ENCODE data around the gene CDH4. TPM values are rescaled to one million over a fixed set of nuclear protein-coding genes. Genes with fewer than 3 reads are reported as not detected.

CDH4 gene
- total RNA-seq, 2 donors from 2014 or later, result not detected

- Histone ChIP-seq H3K27me3 (replicated peaks; ENCODE audit: insufficient read depth) (no peaks in the 10 kb centered on the region), H3K36me3 (no peaks in the 10 kb centered on the region), H3K4me1 (ENCODE audit: control insufficient read depth in 1 of 2, low read depth in 2 of 2) (no peaks in the 10 kb centered on the region), H3K27ac (no peak overlapping the region), H3K4me3 (no peak overlapping the region), H3K9me3 (no peaks in the 10 kb centered on the region)
- TF ChIP-seq CTCF (IDR thresholded peaks at IDR 0.05), result no peak
- DNase-seq (ENCODE audit: low spot score) (no peak), ATAC-seq (ENCODE audit: insufficient number of reproducible peaks, low FRiP score, low read depth) (no peak)
These were observed 47.6 kb downstream of the CDH4 start for GRCh38 chr20:61299618-61300017.

- H3K4me1 ChIP-seq (ENCODE audit: control insufficient read depth in 1 of 2, low read depth in 2 of 2), result no peaks in the 10 kb centered on the region
- H3K36me3 ChIP-seq, result no peaks in the 10 kb centered on the region
- DNase-seq (ENCODE audit: low spot score) (no peak), ATAC-seq (ENCODE audit: insufficient number of reproducible peaks, low FRiP score, low read depth) (no peak)
- no peak overlapping the region for H3K4me3 ChIP-seq
- no peaks in the 10 kb centered on the region for H3K27me3 ChIP-seq (replicated peaks; ENCODE audit: insufficient read depth)
- no peaks in the 10 kb centered on the region for H3K9me3 ChIP-seq
- TF ChIP-seq CTCF (IDR thresholded peaks at IDR 0.05), result no peak
- H3K27ac ChIP-seq, result no peak overlapping the region
These were observed 48.2 kb downstream of the CDH4 start for GRCh38 chr20:61300293-61300692.

- ATAC-seq (ENCODE audit: insufficient number of reproducible peaks, low FRiP score, low read depth), result no peak
- Histone ChIP-seq H3K4me1 (ENCODE audit: control insufficient read depth in 1 of 2, low read depth in 2 of 2) (no peaks in the 10 kb centered on the region), H3K9me3 (no peaks in the 10 kb centered on the region), H3K4me3 (no peak overlapping the region), H3K36me3 (no peaks in the 10 kb centered on the region), H3K27ac (no peak overlapping the region), H3K27me3 (replicated peaks; ENCODE audit: insufficient read depth) (no peaks in the 10 kb centered on the region)
- no peak for TF ChIP-seq CTCF (IDR thresholded peaks at IDR 0.05)
- no peak for DNase-seq (ENCODE audit: low spot score)
These were observed 48.6 kb downstream of the CDH4 start for GRCh38 chr20:61300709-61301108.

GRCh38 chr20:61301711-61302525, 49.9 kb downstream of the CDH4 start:
- Histone ChIP-seq H3K36me3 (no peaks in the 10 kb centered on the region), H3K27ac (no peak overlapping the region), H3K27me3 (replicated peaks; ENCODE audit: insufficient read depth) (no peaks in the 10 kb centered on the region), H3K4me3 (no peak overlapping the region), H3K9me3 (no peaks in the 10 kb centered on the region), H3K4me1 (ENCODE audit: control insufficient read depth in 1 of 2, low read depth in 2 of 2) (no peaks in the 10 kb centered on the region)
- no peak for TF ChIP-seq CTCF (IDR thresholded peaks at IDR 0.05)
- ATAC-seq (ENCODE audit: insufficient number of reproducible peaks, low FRiP score, low read depth) (no peak), DNase-seq (ENCODE audit: low spot score) (no peak)

GRCh38 chr20:61303217-61303616, 51.2 kb downstream of the CDH4 start:
- no peaks in the 10 kb centered on the region for H3K9me3 ChIP-seq
- no peaks in the 10 kb centered on the region for H3K4me1 ChIP-seq (ENCODE audit: control insufficient read depth in 1 of 2, low read depth in 2 of 2)
- DNase-seq (ENCODE audit: low spot score) (no peak), ATAC-seq (ENCODE audit: insufficient number of reproducible peaks, low FRiP score, low read depth) (no peak)
- H3K27ac ChIP-seq, result no peak overlapping the region
- no peak for TF ChIP-seq CTCF (IDR thresholded peaks at IDR 0.05)
- H3K36me3 ChIP-seq, result no peaks in the 10 kb centered on the region
- H3K27me3 ChIP-seq (replicated peaks; ENCODE audit: insufficient read depth), result no peaks in the 10 kb centered on the region
- H3K4me3 ChIP-seq, result no peak overlapping the region
